CD4-positive, alpha-beta T cell (primary cell): ENCODE data around the gene CMKLR1. TPM values are rescaled to one million over a fixed set of nuclear protein-coding genes. Genes with fewer than 3 reads are reported as not detected.

ENCODE experiments used
- ATAC-seq: fragments of 200-7000 bp; cut with Tn5 transposase; one replicate; pipeline ENCODE4 v1.10.0; 2022; ENCODE audit warnings: mild to moderate bottlenecking; ENCODE audit not compliant: poor library complexity
- CTCF ChIA-PET: fragments of 350-600 bp; sonication (Branson Sonifier 250); formaldehyde crosslinking; loops from one replicate; lab custom pipeline; 2021; ENCODE audit warnings: antibody characterized with exemption, inconsistent platforms; lab: Charles Lee
- POLR2A ChIA-PET: fragments of 350-600 bp; sonication (Branson Sonifier 250); formaldehyde crosslinking; loops from one replicate; lab custom pipeline; 2021; ENCODE audit warnings: antibody characterized with exemption, inconsistent platforms; lab: Charles Lee
- DNase-seq, 14 experiments: peaks; one replicate each; pipeline ENCODE4 v3.0.0-alpha.2; 2013 to 2020; ENCODE audit warnings: mixed read lengths in 2 of 14
- H3K27ac ChIP-seq, 2 donors: one replicate each; pipeline versions ENCODE4 v1.5.1 to v1.7.0; 2013; ENCODE audit warnings: low read length in 2 of 2, low read depth in 1 of 2, mild to moderate bottlenecking in 1 of 2
- H3K27me3 ChIP-seq, 2 experiments: 1 replicate in 1 of 2; 2 replicates in 1 of 2; pipeline versions ENCODE4 v1.6.1 to v1.7.0; 2013; ENCODE audit warnings: low read length in 2 of 2, control low read depth in 1 of 2, mild to moderate bottlenecking in 1 of 2, moderate library complexity in 1 of 2; ENCODE audit not compliant: insufficient read depth in 2 of 2, control insufficient read depth in 1 of 2
- H3K36me3 ChIP-seq: one replicate; pipeline ENCODE4 v1.6.1; 2013; ENCODE audit warnings: low read length, control low read depth; ENCODE audit not compliant: insufficient read depth
- H3K4me1 ChIP-seq: one replicate; pipeline ENCODE4 v1.6.1; 2013; ENCODE audit warnings: low read length, control low read depth; ENCODE audit not compliant: insufficient read depth
- H3K4me3 ChIP-seq: one replicate; pipeline ENCODE4 v1.5.1; 2013; ENCODE audit warnings: mild to moderate bottlenecking, low read length, moderate library complexity
- H3K9me3 ChIP-seq, 2 experiments: 1 replicate in 1 of 2; 2 replicates in 1 of 2; pipeline versions ENCODE4 v1.6.1 to v1.7.0; 2013; ENCODE audit warnings: low read length in 2 of 2, mild to moderate bottlenecking in 2 of 2, control low read depth in 1 of 2, moderate library complexity in 1 of 2; ENCODE audit not compliant: control insufficient read depth in 1 of 2, insufficient read depth in 1 of 2
- H3K27ac Mint-ChIP-seq: one replicate; pipeline ENCODE4 v1.8.0; 2020; ENCODE audit warnings: mixed read lengths
- H3K27me3 Mint-ChIP-seq: one replicate; pipeline ENCODE4 v1.8.0; 2021; ENCODE audit warnings: mixed read lengths
- H3K36me3 Mint-ChIP-seq: one replicate; pipeline ENCODE4 v1.8.0; 2021; ENCODE audit warnings: low read depth, mixed read lengths
- H3K4me1 Mint-ChIP-seq: one replicate; pipeline ENCODE4 v1.8.0; 2021; ENCODE audit warnings: low read depth, mixed read lengths
- H3K4me3 Mint-ChIP-seq: one replicate; pipeline ENCODE4 v1.8.0; 2020; ENCODE audit warnings: mild to moderate bottlenecking, mixed read lengths
- H3K9me3 Mint-ChIP-seq: one replicate; pipeline ENCODE4 v1.8.0; 2020; ENCODE audit warnings: mixed read lengths
- CTCF ChIP-seq: fragments of 200-600 bp; IDR thresholded peaks from one replicate; pipeline ENCODE4 v1.8.0; 2022; ENCODE audit warnings: antibody characterized with exemption, mild to moderate bottlenecking
- intact Hi-C, 2 experiments: fragments of 100-400 bp; cut with DNase I in 1 of 2; cut with micrococcal nuclease in 1 of 2; formaldehyde crosslinking; loops; one replicate each; pipeline versions ENCODE4 v1.15.1 to v1.9.0; 2023 to 2025; cut with DNase I, micrococcal nuclease
- total RNA-seq, 174 experiments: library from RNA in 2 of 174; stranded (reverse) in 2 of 174; gene quantifications; one replicate each; pipeline ENCODE4 v1.2.3 and lab custom pipeline; 2021 to 2026

CMKLR1 gene
- total RNA-seq, 2 experiments from 2014 or later: not detected

- Mint-ChIP-seq H3K4me1 (no peaks in the 10 kb centered on the region), H3K36me3 (no peaks in the 10 kb centered on the region), H3K27ac (no peak overlapping the region), H3K9me3 (peaks cover 33% of the 10 kb centered on the region), H3K27me3 (peaks cover 28% of the 10 kb centered on the region), H3K4me3 (no peak overlapping the region)
- H3K4me3 ChIP-seq: no peak overlapping the region
- no peaks in the 10 kb centered on the region for H3K4me1 ChIP-seq
- peaks cover 0 to 4% of the 10 kb centered on the region in 2 experiments for H3K27me3 ChIP-seq
- intact Hi-C loops: no loop called here
- CTCF ChIA-PET: no interaction called here
- no peak overlapping the region for H3K27ac ChIP-seq
- no peaks in the 10 kb centered on the region for H3K36me3 ChIP-seq
- H3K9me3 ChIP-seq: peaks cover 9 to 20% of the 10 kb centered on the region in 2 experiments
- no peak for TF ChIP-seq CTCF
- no peak for DNase-seq
- POLR2A ChIA-PET: no interaction called here
- ATAC-seq: no peak
These were observed 37.0 kb upstream of the CMKLR1 start for GRCh38 chr12:108375986-108376663.

GRCh38 chr12:108374596-108375320 lies 35.6 kb upstream of the CMKLR1 start:
- ATAC-seq: no peak
- Histone ChIP-seq H3K36me3 (no peaks in the 10 kb centered on the region), H3K9me3 (peaks cover 9 to 20% of the 10 kb centered on the region in 2 experiments), H3K4me1 (no peaks in the 10 kb centered on the region), H3K4me3 (no peak overlapping the region), H3K27me3 (peaks cover 0 to 4% of the 10 kb centered on the region in 2 experiments), H3K27ac (no peak overlapping the region)
- Mint-ChIP-seq H3K4me3 (no peak overlapping the region), H3K9me3 (peaks cover 33% of the 10 kb centered on the region), H3K27me3 (peaks cover 28% of the 10 kb centered on the region), H3K36me3 (no peaks in the 10 kb centered on the region), H3K27ac (no peak overlapping the region), H3K4me1 (no peaks in the 10 kb centered on the region)
- intact Hi-C loops: no loop called here
- ChIA-PET POLR2A (no interaction called here), CTCF (no interaction called here)
- DNase-seq: no peak
- TF ChIP-seq CTCF: no peak

- Mint-ChIP-seq H3K27ac (no peak overlapping the region), H3K4me1 (no peaks in the 10 kb centered on the region), H3K9me3 (peaks cover 32% of the 10 kb centered on the region), H3K4me3 (no peak overlapping the region), H3K27me3 (peaks cover 28% of the 10 kb centered on the region), H3K36me3 (no peaks in the 10 kb centered on the region)
- ATAC-seq: no peak
- Histone ChIP-seq H3K27me3 (peaks cover 0 to 4% of the 10 kb centered on the region in 2 experiments), H3K36me3 (no peaks in the 10 kb centered on the region), H3K4me3 (no peak overlapping the region), H3K4me1 (no peaks in the 10 kb centered on the region), H3K9me3 (peaks cover 9 to 20% of the 10 kb centered on the region in 2 experiments), H3K27ac (no peak overlapping the region)
- TF ChIP-seq CTCF: no peak
- intact Hi-C loops: no loop called here
- POLR2A ChIA-PET: no interaction called here
- CTCF ChIA-PET: no interaction called here
- no peak for DNase-seq
These were observed 34.0 kb upstream of the CMKLR1 start for GRCh38 chr12:108373111-108373510.
